GM12892 (cell line): ENCODE results near the gene CDCA4.

Experiments used
- POLR2A ChIP-seq: IDR thresholded peaks from 2 replicates; pipeline ENCODE4 v1.6.1; 2011; ENCODE audit warnings: low read depth, low read length, control low read depth
- POLR2AphosphoS5 ChIP-seq: IDR thresholded peaks from 2 replicates; pipeline ENCODE4 v1.6.1; 2011; ENCODE audit warnings: low read depth, low read length, control low read depth
- TAF1 ChIP-seq: IDR thresholded peaks from 2 replicates; pipeline ENCODE4 v1.6.1; 2011; ENCODE audit warnings: low read depth, mild to moderate bottlenecking, control low read depth, low read length, borderline replicate concordance

DNA sequence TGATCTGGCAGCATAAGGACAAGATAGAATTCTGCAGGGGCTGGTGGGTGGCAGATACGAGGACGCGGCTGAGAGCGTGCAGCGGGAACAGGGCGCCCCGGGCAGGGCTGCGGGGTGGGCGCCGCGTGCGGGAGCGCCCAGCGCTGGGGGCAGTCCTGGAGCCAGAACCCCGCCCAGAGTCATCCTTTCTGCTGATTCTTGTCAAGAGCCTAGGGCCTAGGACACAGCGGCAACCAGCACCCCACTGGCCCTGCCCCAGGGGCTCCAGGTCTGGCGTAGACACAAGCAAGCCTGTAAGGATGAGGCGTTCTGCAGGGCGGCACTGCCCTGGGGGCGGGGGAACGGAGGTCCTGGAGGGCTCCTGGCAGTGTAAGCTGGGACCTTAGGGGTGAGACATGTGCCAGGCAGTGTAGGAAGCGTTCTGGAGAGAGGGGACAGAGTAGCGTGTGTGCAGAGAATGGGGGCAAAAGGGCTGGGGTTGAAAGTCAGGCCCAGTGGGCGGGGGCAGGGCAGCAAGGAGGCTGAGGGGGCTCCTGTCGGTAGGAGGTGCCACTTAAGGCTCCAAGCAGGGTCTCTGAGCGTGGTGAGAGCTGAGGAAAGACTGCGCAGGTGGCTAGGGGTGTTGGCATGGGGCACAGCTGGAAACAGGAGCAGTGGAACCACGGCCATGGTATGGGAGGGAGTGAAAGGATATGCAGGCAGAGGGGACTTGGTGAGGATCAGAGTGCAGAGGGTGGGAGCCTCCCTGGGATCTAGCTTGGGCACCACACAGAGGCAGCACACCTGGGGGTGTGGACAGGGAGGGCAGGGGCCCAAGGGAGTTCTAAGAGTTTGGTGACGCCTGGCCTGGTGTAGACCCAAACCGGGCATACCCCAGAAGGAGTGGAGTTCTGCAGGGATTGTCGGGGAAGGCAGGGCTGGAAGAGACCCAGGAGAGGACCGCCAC is 41.9 kb downstream of the CDCA4 start:
- TF ChIP-seq POLR2A (no peak), POLR2AphosphoS5 (no peak), TAF1 (no peak)
